Medulla oblongata (tissue), 1 donor: ENCODE measurements around the gene TNIK.

Experiments
- DNase-seq: peaks from one replicate; pipeline ENCODE4 v3.0.0-alpha.2; 2015; ENCODE audit errors: extremely low spot score

Gene TNIK

GRCh38 chr3:171459942-171460724, at the start of gene TNIK:
TNIK (minus strand) TSS chr3:171460405; CDS start chr3:171460063, 342 bp downstream.
- DNase-seq, result peak; percentile 97

GRCh38 chr3:171508676-171509075, 48.5 kb upstream of the TNIK start:
- no peak for DNase-seq

- DNase-seq, result no peak
These were observed 48.0 kb upstream of the TNIK start for GRCh38 chr3:171508206-171508605.

- DNase-seq, result no peak
These were observed 46.6 kb upstream of the TNIK start for GRCh38 chr3:171506743-171507319.

GRCh38 chr3:171505822-171506333, 45.7 kb upstream of the TNIK start:
- no peak for DNase-seq

- no peak for DNase-seq
These were observed 44.2 kb upstream of the TNIK start for GRCh38 chr3:171504376-171504775.

GRCh38 chr3:171503817-171504216, 43.6 kb upstream of the TNIK start:
- no peak for DNase-seq

GRCh38 chr3:171498921-171499320, 38.7 kb upstream of the TNIK start:
- DNase-seq, result no peak

GRCh38 chr3:171497468-171497867, 37.3 kb upstream of the TNIK start:
- DNase-seq, result no peak

- no peak for DNase-seq
These were observed 35.2 kb upstream of the TNIK start for GRCh38 chr3:171495413-171495812.

- DNase-seq, result no peak
These were observed 34.4 kb upstream of the TNIK start for GRCh38 chr3:171494457-171495109.

GRCh38 chr3:171491361-171491760, 31.2 kb upstream of the TNIK start:
- DNase-seq, result no peak

- DNase-seq, result no peak
These were observed 30.7 kb upstream of the TNIK start for GRCh38 chr3:171490901-171491300.

GRCh38 chr3:171489348-171489747, 29.1 kb upstream of the TNIK start:
- no peak for DNase-seq

- DNase-seq, result no peak
These were observed 28.3 kb upstream of the TNIK start for GRCh38 chr3:171488479-171488878.

GRCh38 chr3:171487382-171487781, 27.2 kb upstream of the TNIK start:
- DNase-seq, result no peak

GRCh38 chr3:171485338-171485737, 25.1 kb upstream of the TNIK start:
- DNase-seq, result no peak

- no peak for DNase-seq
These were observed 20.8 kb upstream of the TNIK start for GRCh38 chr3:171481011-171481410.

- no peak for DNase-seq
These were observed 20.3 kb upstream of the TNIK start for GRCh38 chr3:171480526-171480925.

- DNase-seq, result no peak
These were observed 16.4 kb upstream of the TNIK start for GRCh38 chr3:171476532-171477102.

- DNase-seq, result no peak
These were observed 12.3 kb upstream of the TNIK start for GRCh38 chr3:171472552-171472951.

GRCh38 chr3:171470714-171471227, 10.6 kb upstream of the TNIK start:
- no peak for DNase-seq
